ENCODE data around the gene XPR1.

The XPR1 gene

DNA sequence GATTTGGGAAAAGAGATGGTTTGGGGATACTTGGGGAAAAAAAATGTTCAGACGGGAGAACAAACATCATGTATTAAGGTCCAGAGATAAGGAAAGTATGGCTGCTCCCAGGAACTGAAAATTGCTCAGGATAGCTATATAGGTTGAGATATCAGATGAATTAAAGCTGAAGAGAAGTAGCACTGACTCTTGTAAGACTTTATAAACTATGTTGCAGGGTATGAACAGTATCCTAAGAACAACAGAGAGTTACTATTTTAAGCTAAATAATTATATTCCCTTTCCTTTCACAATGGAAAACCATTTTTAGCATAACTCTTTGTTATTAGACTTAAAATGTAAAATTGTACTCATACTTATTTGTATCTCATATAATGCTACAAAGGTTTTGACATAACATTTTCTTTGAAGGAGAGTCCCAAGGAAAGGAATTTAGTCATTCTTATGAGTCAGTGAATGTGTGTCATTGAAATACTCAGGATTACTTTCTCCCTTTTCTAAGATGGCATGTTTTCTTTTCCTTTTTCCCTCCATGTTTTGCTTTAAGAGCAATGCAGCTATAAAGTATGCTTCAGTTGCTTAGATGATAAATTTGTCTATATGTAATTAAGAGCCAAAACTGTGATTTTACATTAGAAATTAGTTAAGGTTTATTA lies 141.5 kb downstream of the XPR1 start:
- no peak overlapping the region for H3K4me3 ChIP-seq
- H3K27me3 ChIP-seq: no peaks in the 10 kb centered on the region
- no peak overlapping the region for H3K27ac ChIP-seq
- no peak for DNase-seq
- intact Hi-C loops (cut with DNase I; ENCODE audit: low total_unique reads): no loop called here
- H3K4me1 ChIP-seq: peaks cover 0 to 11% (median 0%) of the 10 kb centered on the region in 4 donors
- no peaks in the 10 kb centered on the region for H3K36me3 ChIP-seq
- peaks cover 0 to 7% (median 0%) of the 10 kb centered on the region in 3 donors for H3K9me3 ChIP-seq
- TF ChIP-seq, protein P1, sequence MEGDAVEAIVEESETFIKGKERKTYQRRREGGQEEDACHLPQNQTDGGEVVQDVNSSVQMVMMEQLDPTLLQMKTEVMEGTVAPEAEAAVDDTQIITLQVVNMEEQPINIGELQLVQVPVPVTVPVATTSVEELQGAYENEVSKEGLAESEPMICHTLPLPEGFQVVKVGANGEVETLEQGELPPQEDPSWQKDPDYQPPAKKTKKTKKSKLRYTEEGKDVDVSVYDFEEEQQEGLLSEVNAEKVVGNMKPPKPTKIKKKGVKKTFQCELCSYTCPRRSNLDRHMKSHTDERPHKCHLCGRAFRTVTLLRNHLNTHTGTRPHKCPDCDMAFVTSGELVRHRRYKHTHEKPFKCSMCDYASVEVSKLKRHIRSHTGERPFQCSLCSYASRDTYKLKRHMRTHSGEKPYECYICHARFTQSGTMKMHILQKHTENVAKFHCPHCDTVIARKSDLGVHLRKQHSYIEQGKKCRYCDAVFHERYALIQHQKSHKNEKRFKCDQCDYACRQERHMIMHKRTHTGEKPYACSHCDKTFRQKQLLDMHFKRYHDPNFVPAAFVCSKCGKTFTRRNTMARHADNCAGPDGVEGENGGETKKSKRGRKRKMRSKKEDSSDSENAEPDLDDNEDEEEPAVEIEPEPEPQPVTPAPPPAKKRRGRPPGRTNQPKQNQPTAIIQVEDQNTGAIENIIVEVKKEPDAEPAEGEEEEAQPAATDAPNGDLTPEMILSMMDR (IDR thresholded peaks at IDR 0.05): no peak

DNA sequence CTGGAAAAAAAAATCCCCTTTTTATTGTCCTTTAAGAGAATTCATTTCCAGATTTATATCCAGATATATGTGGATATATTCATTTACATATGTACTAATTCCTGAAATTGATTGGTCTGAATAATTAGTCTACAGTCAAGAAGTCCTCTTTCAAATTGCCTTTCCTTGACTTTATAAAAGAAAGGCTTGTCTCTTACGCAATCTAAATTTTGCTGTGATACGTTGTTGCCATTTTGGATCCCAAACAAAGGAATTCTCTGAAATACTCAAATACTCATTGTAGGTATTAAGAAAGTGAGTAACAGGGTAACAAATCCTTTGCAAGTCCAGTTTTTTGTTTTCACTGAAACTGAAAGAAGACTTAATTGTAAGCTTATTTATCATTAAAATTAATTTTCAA lies 144.0 kb downstream of the XPR1 start:
- intact Hi-C loops (cut with DNase I; ENCODE audit: low total_unique reads): no loop called here
- H3K27me3 ChIP-seq: no peaks in the 10 kb centered on the region
- DNase-seq: no peak
- peaks cover 0 to 7% (median 0%) of the 10 kb centered on the region in 3 donors for H3K9me3 ChIP-seq
- H3K4me1 ChIP-seq: peaks cover 0 to 11% (median 0%) of the 10 kb centered on the region in 4 donors
- no peaks in the 10 kb centered on the region for H3K36me3 ChIP-seq
- TF ChIP-seq, protein P1 (IDR thresholded peaks at IDR 0.05): no peak
- H3K27ac ChIP-seq: no peak overlapping the region
- no peak overlapping the region for H3K4me3 ChIP-seq

DNA sequence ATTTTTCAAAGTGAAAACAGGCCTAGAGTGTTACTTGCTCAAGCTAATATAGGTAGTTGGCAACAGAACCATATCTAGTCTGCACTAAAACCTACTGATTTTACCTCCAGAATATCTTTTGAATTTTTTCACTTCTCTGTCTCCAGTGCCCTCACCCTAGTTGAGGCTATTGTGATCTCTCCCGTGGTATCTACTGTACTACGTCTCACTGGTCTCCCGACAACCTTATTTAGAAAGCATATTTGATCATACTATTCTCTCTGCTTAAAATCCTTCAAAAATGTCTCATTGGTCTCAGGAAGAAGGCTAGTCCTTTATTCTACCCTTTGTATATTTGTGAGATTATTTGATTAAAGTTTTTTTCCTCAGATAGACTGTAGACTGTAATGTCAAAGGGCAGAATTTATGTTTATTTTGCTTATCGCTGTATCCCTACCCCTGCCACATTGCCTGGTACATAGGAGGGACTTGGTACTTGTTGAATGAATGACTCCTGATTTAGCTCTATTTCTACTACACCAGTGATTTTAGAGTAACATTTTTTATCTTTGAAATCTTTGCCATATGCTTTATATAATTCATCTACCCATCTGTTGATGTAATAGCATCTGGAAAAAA lies 145.4 kb downstream of the XPR1 start:
- no peak for DNase-seq
- TF ChIP-seq, protein P1 (IDR thresholded peaks at IDR 0.05): no peak
- intact Hi-C loops (cut with DNase I; ENCODE audit: low total_unique reads): no loop called here
- Histone ChIP-seq H3K36me3 (no peaks in the 10 kb centered on the region), H3K4me1 (peaks cover 0 to 11% (median 0%) of the 10 kb centered on the region in 4 donors), H3K27ac (no peak overlapping the region), H3K27me3 (no peaks in the 10 kb centered on the region), H3K4me3 (no peak overlapping the region), H3K9me3 (no peaks in the 10 kb centered on the region)

DNA sequence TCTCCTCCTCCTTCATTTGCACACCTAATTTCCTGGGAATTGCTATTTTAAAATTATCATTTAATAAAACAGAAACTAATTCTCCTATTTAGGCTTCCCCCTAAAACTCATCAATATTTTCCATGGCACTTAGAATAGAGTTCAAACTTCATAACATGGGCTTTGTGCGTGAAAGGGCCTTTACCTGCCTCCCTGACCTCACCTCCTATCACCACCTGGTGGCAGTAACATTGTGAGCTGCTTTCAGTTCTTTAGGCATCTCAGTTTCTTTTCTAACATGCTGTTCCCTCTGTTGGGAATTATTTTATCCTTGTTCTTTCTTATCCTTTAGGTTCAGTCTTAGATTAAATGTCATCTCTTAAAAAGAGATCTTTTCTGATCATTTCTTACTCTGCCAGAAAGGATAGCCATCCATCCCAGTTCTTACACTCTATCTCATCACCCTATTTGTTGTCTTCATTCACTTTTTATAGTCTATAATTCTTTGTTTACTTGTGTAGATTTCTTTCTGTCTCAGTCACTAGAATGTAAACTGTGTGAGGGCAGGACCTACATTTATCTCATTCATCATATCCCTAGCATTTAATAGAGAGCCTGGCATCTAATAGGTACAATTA lies 147.1 kb downstream of the XPR1 start:
- Histone ChIP-seq H3K4me1 (peaks cover 0 to 3% (median 0%) of the 10 kb centered on the region in 4 donors), H3K9me3 (no peaks in the 10 kb centered on the region), H3K27ac (no peak overlapping the region), H3K4me3 (no peak overlapping the region), H3K36me3 (no peaks in the 10 kb centered on the region), H3K27me3 (no peaks in the 10 kb centered on the region)
- intact Hi-C loops (cut with DNase I; ENCODE audit: low total_unique reads): no loop called here
- DNase-seq: no peak
- TF ChIP-seq, protein P1 (IDR thresholded peaks at IDR 0.05): no peak

DNA sequence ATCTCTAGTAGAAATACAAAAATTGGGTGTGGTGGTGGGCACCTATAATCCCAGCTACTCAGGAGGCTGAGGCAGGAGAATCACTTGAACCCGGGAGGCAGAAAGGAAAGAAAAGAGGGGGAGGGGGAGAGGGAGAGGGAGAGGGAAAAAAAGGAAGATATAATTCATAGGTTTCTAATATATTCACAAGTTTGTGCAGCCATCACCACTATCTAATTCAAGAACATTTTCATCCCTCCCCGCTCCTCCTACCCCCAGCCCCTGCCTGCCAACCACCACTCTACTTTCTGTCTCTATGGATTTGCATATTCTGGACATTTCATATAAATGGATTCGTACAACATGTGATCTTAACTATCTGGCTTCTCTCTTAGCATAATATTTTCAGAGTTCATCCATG lies 147.8 kb downstream of the XPR1 start:
- DNase-seq: no peak
- intact Hi-C loops (cut with DNase I; ENCODE audit: low total_unique reads): no loop called here
- Histone ChIP-seq H3K27ac (no peak overlapping the region), H3K4me3 (no peak overlapping the region), H3K4me1 (no peaks in the 10 kb centered on the region), H3K9me3 (no peaks in the 10 kb centered on the region), H3K27me3 (no peaks in the 10 kb centered on the region), H3K36me3 (no peaks in the 10 kb centered on the region)
- TF ChIP-seq, protein P1 (IDR thresholded peaks at IDR 0.05): no peak
